ENCODE measurements around the gene DIPK2A.

GRCh38 chr3:144011251-144011799 lies 39.7 kb downstream of the DIPK2A start:
- TF ChIP-seq POLR2AphosphoS5 (IDR thresholded peaks at IDR 0.05; ENCODE audit: low read depth, low read length) (no peak), TAF1 (IDR thresholded peaks at IDR 0.05; ENCODE audit: borderline replicate concordance, low read depth, low read length) (no peak), POLR2A (IDR thresholded peaks at IDR 0.05; ENCODE audit: low read depth, low read length) (no peak)

Measured in GM12892 (cell line).